Sigmoid colon (tissue), 7 donors: ENCODE measurements around the gene CPN2. TPM values are rescaled to one million over a fixed set of nuclear protein-coding genes. Genes with fewer than 3 reads are reported as not detected.

Source experiments
- DNase-seq: peaks from one replicate; pipeline ENCODE4 v3.0.0-alpha.2; 2019
- H3K27ac ChIP-seq, 4 donors: fragments of 200-600 bp; sonication (generic); one replicate each; pipeline ENCODE4 v1.5.1; 2016 to 2019; ENCODE audit warnings: mild to moderate bottlenecking in 1 of 4
- H3K27me3 ChIP-seq, 3 donors: fragments of 200-600 bp; sonication (generic); one replicate each; pipeline ENCODE4 v1.5.1; 2019; ENCODE audit warnings: mild to moderate bottlenecking in 1 of 3
- H3K36me3 ChIP-seq, 4 donors: fragments of 200-600 bp; sonication (generic); one replicate each; pipeline ENCODE4 v1.5.1; 2016 to 2019
- H3K4me1 ChIP-seq, 4 donors: fragments of 200-600 bp; sonication (generic); one replicate each; pipeline ENCODE4 v1.5.1; 2017 to 2019
- H3K4me3 ChIP-seq, 4 donors: fragments of 200-600 bp; sonication (generic); one replicate each; pipeline ENCODE4 v1.5.1; 2017 to 2019; ENCODE audit warnings: mild to moderate bottlenecking in 2 of 4, moderate library complexity in 1 of 4
- H3K9me3 ChIP-seq, 4 donors: fragments of 200-600 bp in 3 of 4; sonication (generic) in 3 of 4; one replicate each; pipeline versions ENCODE4 v1.5.1 to v1.6.1; 2013 to 2019
- CTCF ChIP-seq, 4 experiments: fragments of 450-650 bp in 3 of 4; fragments of 200-600 bp in 1 of 4; IDR thresholded peaks; one replicate each; pipeline ENCODE4 v1.5.1; 2016 to 2019; ENCODE audit warnings: antibody characterized with exemption in 4 of 4, mild to moderate bottlenecking in 3 of 4, moderate library complexity in 2 of 4
- EP300 ChIP-seq, 4 donors: sonication (generic); formaldehyde crosslinking; IDR thresholded peaks; one replicate each; pipeline ENCODE4 v1.6.1; 2017; ENCODE audit warnings: antibody characterized with exemption in 4 of 4
- POLR2A ChIP-seq, 2 donors: fragments of 450-650 bp; IDR thresholded peaks; one replicate each; pipeline ENCODE4 v1.6.1; 2016; ENCODE audit warnings: antibody characterized with exemption in 2 of 2, mild to moderate bottlenecking in 2 of 2, moderate library complexity in 2 of 2
- POLR2AphosphoS5 ChIP-seq, 4 donors: sonication (generic); formaldehyde crosslinking; IDR thresholded peaks; one replicate each; pipeline ENCODE4 v1.6.1; 2017; ENCODE audit warnings: antibody characterized with exemption in 4 of 4
- WGBS, 2 donors: extraction: QIAGEN DNeasy Blood & Tissue Kit; methylation state at CpG; one replicate each; pipeline ENCODE4 v1.1.7; 2013; 5-methylcytosine and 5-hydroxymethylcytosine counted together
- intact Hi-C: fragments of 100-400 bp; cut with DNase I; formaldehyde crosslinking; loops from one replicate; pipeline ENCODE4 v1.15.1; 2023
- polyA plus RNA-seq, 3 donors: library from polyadenylated mRNA; stranded (reverse); fragments of 200-250 nt; gene quantifications; one replicate each; pipeline ENCODE4 v1.2.3, GENCODE V29; 2013
- total RNA-seq, 4 donors: library from RNA; depleted of rRNA; stranded (reverse); fragments of >200 nt; gene quantifications; one replicate each; pipeline ENCODE4 v1.1.0, GENCODE V29; 2016
- donor health status: healthy with polysubstance abuse.
- donor health status: Bipolar disorder and iron deficiency.
- donor health status: healthy.

Gene CPN2
- total and polyA plus RNA-seq, 7 donors, result 0.01 TPM; not detected in 6

- intact Hi-C loops, result loop anchor here (10.0 kb wide), 1 partner anchor 264 kb away; no protein-coding TSS in a partner anchor
These were observed 20.5 kb downstream of the CPN2 start for GRCh38 chr3:194330579-194330978.

DNA sequence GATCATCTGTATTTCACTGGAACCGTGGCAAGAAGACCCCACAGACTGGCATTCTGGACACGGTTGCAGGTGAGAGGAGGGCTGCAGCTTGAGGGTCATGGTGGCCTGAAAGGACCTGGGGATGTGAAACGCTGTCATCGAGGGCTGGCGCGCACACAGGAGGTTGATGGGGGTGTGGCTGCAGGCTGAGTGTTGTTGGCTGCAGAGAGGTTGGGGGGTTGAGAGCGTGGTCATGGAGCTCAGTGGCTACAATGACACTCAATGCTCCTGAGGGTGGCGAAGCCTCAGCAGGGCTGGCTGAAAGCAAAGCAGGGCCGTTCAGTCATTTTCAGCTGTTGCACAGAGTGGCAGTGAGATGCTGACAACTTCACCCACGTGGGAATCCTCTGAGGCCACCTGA lies 21.0 kb downstream of the CPN2 start:
- TF ChIP-seq EP300 (IDR thresholded peaks at IDR 0.05) (no peak), POLR2A (IDR thresholded peaks at IDR 0.05) (no peak), POLR2AphosphoS5 (IDR thresholded peaks at IDR 0.05) (no peak), CTCF (IDR thresholded peaks at IDR 0.05) (no peak)
- intact Hi-C loops, result loop anchor here (10.0 kb wide), 1 partner anchor 265 kb away; no protein-coding TSS in a partner anchor
- peak overlapping the region in 1 of 4 donors; percentile 35 for H3K27ac ChIP-seq
- H3K4me3 ChIP-seq, result no peak overlapping the region
- H3K27me3 ChIP-seq, result peaks cover 0 to 14% (median 0%) of the 10 kb centered on the region in 3 donors
- H3K9me3 ChIP-seq, result no peaks in the 10 kb centered on the region
- no peak for DNase-seq
- WGBS, 2 donors, result 88 to 89% methylated on average over 10 of the region's 10 CpGs
- peaks cover 0 to 21% (median 11%) of the 10 kb centered on the region in 4 donors for H3K4me1 ChIP-seq
- no peaks in the 10 kb centered on the region for H3K36me3 ChIP-seq

More at GRCh38 chr3:194330579-194330978, 20.5 kb downstream of the CPN2 start:
- DNase-seq, result no peak
- Histone ChIP-seq H3K27me3 (peaks cover 0 to 14% (median 0%) of the 10 kb centered on the region in 3 donors), H3K4me1 (peaks cover 0 to 21% (median 11%) of the 10 kb centered on the region in 4 donors), H3K36me3 (no peaks in the 10 kb centered on the region), H3K9me3 (no peaks in the 10 kb centered on the region), H3K27ac (peak overlapping the region in 1 of 4 donors; percentile 35), H3K4me3 (no peak overlapping the region)
- whole genome bisulfite sequencing, 2 donors, result 58 to 78% methylated on average over 4 of the region's 4 CpGs
- TF ChIP-seq CTCF (IDR thresholded peaks at IDR 0.05), result no peak
- no peak for TF ChIP-seq POLR2AphosphoS5 (IDR thresholded peaks at IDR 0.05)
- TF ChIP-seq EP300 (IDR thresholded peaks at IDR 0.05), result no peak
- no peak for TF ChIP-seq POLR2A (IDR thresholded peaks at IDR 0.05)

DNA sequence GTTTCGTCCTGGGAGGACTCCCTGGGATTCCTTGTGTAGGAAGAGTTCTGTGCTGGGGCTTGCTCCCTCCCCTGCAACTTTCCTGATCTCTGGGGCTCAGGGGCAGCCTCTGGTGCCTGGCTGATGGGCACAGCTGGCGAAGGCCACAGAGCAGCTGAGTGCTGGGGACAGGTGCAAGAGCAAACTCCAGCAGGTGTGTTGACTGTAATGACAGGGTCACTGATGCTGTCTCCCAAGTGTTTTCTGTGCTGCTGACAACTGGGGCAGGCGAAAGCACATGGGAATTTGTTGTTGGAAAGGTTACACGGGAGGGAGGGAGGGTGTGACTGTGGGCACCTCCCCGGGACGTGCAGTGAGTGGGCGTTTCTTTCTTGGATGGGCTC lies 21.6 kb downstream of the CPN2 start:
- TF ChIP-seq EP300 (IDR thresholded peaks at IDR 0.05), result no peak
- TF ChIP-seq POLR2AphosphoS5 (IDR thresholded peaks at IDR 0.05), result no peak
- no peak for TF ChIP-seq CTCF (IDR thresholded peaks at IDR 0.05)
- no peak for TF ChIP-seq POLR2A (IDR thresholded peaks at IDR 0.05)
- WGBS, 2 donors, result 34 to 77% methylated on average over 7 of the region's 7 CpGs
- no peaks in the 10 kb centered on the region for H3K9me3 ChIP-seq
- H3K4me3 ChIP-seq, result no peak overlapping the region
- no peak for DNase-seq
- peaks cover 0 to 14% (median 0%) of the 10 kb centered on the region in 3 donors for H3K27me3 ChIP-seq
- intact Hi-C loops, result no loop called here
- H3K4me1 ChIP-seq, result peaks cover 0 to 21% (median 11%) of the 10 kb centered on the region in 4 donors
- no peaks in the 10 kb centered on the region for H3K36me3 ChIP-seq
- H3K27ac ChIP-seq, result no peak overlapping the region

DNA sequence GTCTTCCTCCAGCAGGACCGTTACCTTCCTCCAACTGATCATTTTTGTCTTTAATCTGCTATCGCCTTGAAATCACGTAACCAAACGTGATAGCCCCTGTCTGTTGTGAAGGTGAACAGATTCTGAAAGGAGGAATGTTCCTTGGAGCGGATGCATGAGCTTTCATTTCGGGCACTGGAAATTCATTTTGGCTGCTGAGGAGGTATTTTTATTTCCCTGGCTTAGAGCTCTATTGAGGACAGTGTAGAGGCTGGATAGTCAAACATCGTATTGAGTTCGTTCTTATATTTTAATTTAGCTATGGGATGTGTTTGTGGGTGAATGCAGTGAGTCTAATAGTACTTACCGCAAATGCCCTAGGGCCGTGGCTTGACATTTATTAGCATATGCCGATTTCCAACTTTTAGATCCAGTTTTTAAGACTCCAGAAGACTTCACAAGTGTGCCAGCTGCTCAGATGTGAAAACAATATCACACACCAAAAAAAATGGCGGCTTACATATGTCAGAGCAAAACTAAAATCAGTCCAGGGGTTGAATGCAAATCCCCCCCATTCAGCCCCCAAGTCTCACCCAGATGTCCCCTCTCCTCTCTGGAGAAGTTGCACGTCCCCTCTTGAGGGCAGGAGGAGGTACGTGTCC lies 22.1 kb downstream of the CPN2 start:
- Histone ChIP-seq H3K27me3 (peaks cover 0 to 14% (median 0%) of the 10 kb centered on the region in 3 donors), H3K4me3 (no peak overlapping the region), H3K27ac (no peak overlapping the region), H3K36me3 (no peaks in the 10 kb centered on the region), H3K4me1 (peaks cover 0 to 25% (median 15%) of the 10 kb centered on the region in 4 donors), H3K9me3 (no peaks in the 10 kb centered on the region)
- no peak for DNase-seq
- intact Hi-C loops, result no loop called here
- 83 to 89% methylated on average over 14 of the region's 14 CpGs for WGBS, 2 donors
- TF ChIP-seq POLR2A (IDR thresholded peaks at IDR 0.05) (no peak), EP300 (IDR thresholded peaks at IDR 0.05) (no peak), POLR2AphosphoS5 (IDR thresholded peaks at IDR 0.05) (no peak), CTCF (IDR thresholded peaks at IDR 0.05) (no peak)
